ENCODE measurements around the gene NALCN. TPM values are rescaled to one million over a fixed set of nuclear protein-coding genes. Genes with fewer than 3 reads are reported as not detected.

NALCN gene
- polyA plus RNA-seq, 1 donor: 1.2 TPM

DNA sequence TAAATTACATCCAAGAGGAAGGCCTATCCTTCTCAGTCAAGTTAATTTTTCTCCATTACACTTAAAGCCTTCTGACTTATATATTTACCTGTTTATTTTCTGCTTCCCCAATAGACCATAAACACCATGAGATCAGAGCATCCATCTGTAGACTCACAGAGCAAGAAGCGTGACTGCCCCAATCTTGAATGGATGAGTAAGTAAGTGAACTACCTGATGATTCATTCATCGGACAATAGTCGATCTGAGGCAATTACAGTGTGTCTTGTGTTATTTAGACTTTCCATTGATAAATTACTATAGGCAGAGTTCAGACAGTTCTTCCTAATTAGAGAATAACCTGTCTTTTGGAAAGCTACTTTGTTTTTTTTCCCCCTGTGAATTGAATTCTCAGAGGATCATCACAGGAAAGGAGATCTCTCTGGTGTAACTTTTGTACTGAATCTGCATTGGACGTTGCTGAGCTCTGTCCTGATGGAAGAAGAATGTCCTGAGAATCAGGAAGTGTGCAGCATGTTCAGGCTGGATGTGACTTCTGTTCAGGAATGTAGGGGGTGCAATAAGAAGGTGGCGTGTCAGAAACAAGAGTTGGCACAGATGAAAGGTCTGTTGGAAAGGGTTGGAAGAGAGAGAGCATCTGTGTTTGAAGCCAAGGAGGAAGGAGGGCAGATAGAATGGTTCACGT, 367.0 kb downstream of the NALCN start:
- H3K27me3 ChIP-seq (ENCODE audit: control insufficient read depth, insufficient read depth, low read length): no peaks in the 10 kb centered on the region
- no peak overlapping the region for H3K4me3 ChIP-seq (ENCODE audit: low read length)
- no peak overlapping the region for H3K27ac ChIP-seq (ENCODE audit: low read length)
- WGBS (ENCODE audit: insufficient coverage, low lambda C conversion rate): 100% methylated on average over 1 of the region's 6 CpGs
- H3K36me3 ChIP-seq (ENCODE audit: control insufficient read depth, insufficient read depth, low read length): no peaks in the 10 kb centered on the region
- no peak for DNase-seq
- no peaks in the 10 kb centered on the region for H3K4me1 ChIP-seq (ENCODE audit: control insufficient read depth, insufficient read depth, low read length)
- H3K9me3 ChIP-seq (ENCODE audit: control insufficient read depth, low read depth, low read length): no peaks in the 10 kb centered on the region

- no peaks in the 10 kb centered on the region for H3K27me3 ChIP-seq (ENCODE audit: control insufficient read depth, insufficient read depth, low read length)
- no CpG with 5 or more reads among the region's 4 CpGs for WGBS (ENCODE audit: insufficient coverage, low lambda C conversion rate)
- no peaks in the 10 kb centered on the region for H3K4me1 ChIP-seq (ENCODE audit: control insufficient read depth, insufficient read depth, low read length)
- H3K4me3 ChIP-seq (ENCODE audit: low read length): no peak overlapping the region
- no peaks in the 10 kb centered on the region for H3K36me3 ChIP-seq (ENCODE audit: control insufficient read depth, insufficient read depth, low read length)
- H3K27ac ChIP-seq (ENCODE audit: low read length): no peak overlapping the region
- DNase-seq: no peak
- H3K9me3 ChIP-seq (ENCODE audit: control insufficient read depth, low read depth, low read length): peaks cover 2% of the 10 kb centered on the region
Observed at GRCh38 chr13:101036546-101036945, 379.8 kb downstream of the NALCN start.

DNA sequence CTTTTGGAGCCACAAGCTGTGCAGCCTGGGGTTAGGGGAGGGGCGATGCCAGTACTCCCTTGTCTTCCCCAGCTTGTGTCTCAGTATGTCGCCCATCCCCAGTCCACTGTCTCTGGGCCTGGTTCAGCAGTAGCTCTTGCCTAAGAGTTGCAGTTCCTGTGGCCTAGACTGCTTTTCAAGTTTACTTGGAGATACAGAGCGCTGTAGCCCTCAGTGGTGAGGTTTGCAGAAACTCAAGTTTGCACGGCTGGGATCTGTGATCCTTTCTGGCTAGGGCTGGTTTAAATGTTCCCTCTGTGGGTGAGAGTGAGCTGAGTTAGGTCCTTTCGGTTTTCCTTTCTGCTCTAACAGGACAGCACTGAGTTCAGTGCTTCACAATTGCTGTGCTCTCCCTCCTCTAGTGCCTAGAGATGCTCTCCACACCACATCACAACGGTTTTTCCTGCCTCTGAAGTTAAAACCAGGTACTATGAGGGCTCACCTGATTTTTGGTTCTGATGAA, 381.1 kb downstream of the NALCN start:
- DNase-seq: no peak
- no CpG with 5 or more reads among the region's 6 CpGs for WGBS (ENCODE audit: insufficient coverage, low lambda C conversion rate)

DNA sequence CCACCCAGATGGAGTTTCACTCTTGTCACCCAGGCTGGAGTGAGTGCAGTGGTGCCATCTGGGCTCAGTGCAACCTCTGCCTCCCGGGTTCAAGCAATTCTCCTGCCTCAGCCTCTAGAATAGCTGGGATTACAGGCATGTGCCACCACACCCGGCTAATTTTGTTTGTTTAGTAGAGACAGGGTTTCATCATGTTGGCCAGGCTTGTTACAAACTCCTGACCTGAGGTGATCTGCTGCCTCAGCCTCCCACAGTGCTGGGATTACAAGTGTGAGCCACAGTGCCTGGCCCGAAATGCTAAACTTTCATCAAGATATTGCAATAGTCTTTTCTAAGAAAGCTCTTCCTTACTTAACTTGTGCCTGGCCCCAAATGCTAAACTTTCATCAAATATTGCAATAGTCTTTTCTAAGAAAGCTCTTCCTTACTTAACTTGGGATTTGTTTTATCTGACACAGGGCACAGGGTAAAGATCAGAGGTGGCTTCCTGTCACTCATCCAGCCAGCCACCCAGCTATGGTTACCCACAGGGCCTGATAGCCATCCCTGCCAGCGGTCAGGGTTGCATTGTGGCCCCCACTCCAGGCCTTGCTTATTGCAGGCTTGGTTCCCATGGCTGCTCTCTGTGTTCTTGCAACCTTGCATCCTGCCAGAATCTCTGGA, 389.4 kb downstream of the NALCN start:
- Histone ChIP-seq H3K27me3 (ENCODE audit: control insufficient read depth, insufficient read depth, low read length) (no peaks in the 10 kb centered on the region), H3K4me1 (ENCODE audit: control insufficient read depth, insufficient read depth, low read length) (no peaks in the 10 kb centered on the region), H3K27ac (ENCODE audit: low read length) (no peak overlapping the region), H3K9me3 (ENCODE audit: control insufficient read depth, low read depth, low read length) (no peaks in the 10 kb centered on the region), H3K4me3 (ENCODE audit: low read length) (no peak overlapping the region), H3K36me3 (ENCODE audit: control insufficient read depth, insufficient read depth, low read length) (no peaks in the 10 kb centered on the region)
- no peak for DNase-seq
- WGBS (ENCODE audit: insufficient coverage, low lambda C conversion rate): no CpG with 5 or more reads among the region's 4 CpGs

More for the DNA sequence above, 381.1 kb downstream of the NALCN start:
- H3K4me1 ChIP-seq (ENCODE audit: control insufficient read depth, insufficient read depth, low read length): no peaks in the 10 kb centered on the region
- H3K27ac ChIP-seq (ENCODE audit: low read length): no peak overlapping the region
- H3K36me3 ChIP-seq (ENCODE audit: control insufficient read depth, insufficient read depth, low read length): no peaks in the 10 kb centered on the region
- H3K4me3 ChIP-seq (ENCODE audit: low read length): no peak overlapping the region
- no peaks in the 10 kb centered on the region for H3K27me3 ChIP-seq (ENCODE audit: control insufficient read depth, insufficient read depth, low read length)
- no peaks in the 10 kb centered on the region for H3K9me3 ChIP-seq (ENCODE audit: control insufficient read depth, low read depth, low read length)

DNA sequence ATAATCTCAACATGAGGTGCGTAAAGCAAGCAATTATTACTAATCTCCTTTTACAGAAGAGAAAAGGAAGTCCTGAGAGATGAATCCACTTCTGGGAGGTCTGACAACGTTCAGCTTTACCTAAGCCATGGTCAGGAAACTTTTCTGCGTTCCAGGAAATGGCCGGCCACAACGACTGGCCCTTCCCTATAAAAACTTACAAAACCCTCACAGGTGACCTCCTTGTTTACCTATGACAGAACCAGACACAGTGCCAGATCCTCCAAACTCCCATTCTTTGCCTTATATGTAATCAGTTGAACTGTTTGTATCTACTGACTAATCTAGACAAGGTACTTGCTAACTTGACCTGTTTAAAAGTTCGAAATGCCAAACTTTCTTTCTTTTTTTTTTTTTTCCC, 390.0 kb downstream of the NALCN start:
- no CpG with 5 or more reads among the region's 6 CpGs for WGBS (ENCODE audit: insufficient coverage, low lambda C conversion rate)
- Histone ChIP-seq H3K4me1 (ENCODE audit: control insufficient read depth, insufficient read depth, low read length) (no peaks in the 10 kb centered on the region), H3K27ac (ENCODE audit: low read length) (no peak overlapping the region), H3K36me3 (ENCODE audit: control insufficient read depth, insufficient read depth, low read length) (no peaks in the 10 kb centered on the region), H3K27me3 (ENCODE audit: control insufficient read depth, insufficient read depth, low read length) (no peaks in the 10 kb centered on the region), H3K9me3 (ENCODE audit: control insufficient read depth, low read depth, low read length) (no peaks in the 10 kb centered on the region), H3K4me3 (ENCODE audit: low read length) (no peak overlapping the region)
- no peak for DNase-seq

DNA sequence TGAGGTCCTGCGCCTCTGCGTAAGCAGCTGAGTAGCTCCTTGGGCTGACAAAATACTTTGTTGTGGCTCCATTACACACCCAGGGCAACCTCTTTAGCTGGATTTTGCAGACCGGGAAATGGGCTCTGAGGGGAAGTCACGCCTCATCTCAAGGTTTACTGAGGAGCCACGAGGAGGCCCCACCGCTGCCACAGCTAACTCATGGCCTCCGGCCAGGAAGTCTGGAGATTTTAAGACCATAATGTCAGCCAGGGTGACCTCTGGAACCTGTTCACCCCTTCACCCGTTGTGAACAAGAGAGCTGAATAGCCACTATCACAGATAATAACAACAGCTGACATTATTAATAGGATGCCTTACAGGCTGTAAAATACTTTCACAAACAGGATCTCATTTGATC, 390.4 kb downstream of the NALCN start:
- no peak overlapping the region for H3K4me3 ChIP-seq (ENCODE audit: low read length)
- no peak overlapping the region for H3K27ac ChIP-seq (ENCODE audit: low read length)
- H3K27me3 ChIP-seq (ENCODE audit: control insufficient read depth, insufficient read depth, low read length): no peaks in the 10 kb centered on the region
- no peaks in the 10 kb centered on the region for H3K36me3 ChIP-seq (ENCODE audit: control insufficient read depth, insufficient read depth, low read length)
- DNase-seq: no peak
- H3K9me3 ChIP-seq (ENCODE audit: control insufficient read depth, low read depth, low read length): no peaks in the 10 kb centered on the region
- WGBS (ENCODE audit: insufficient coverage, low lambda C conversion rate): no CpG with 5 or more reads among the region's 8 CpGs
- H3K4me1 ChIP-seq (ENCODE audit: control insufficient read depth, insufficient read depth, low read length): no peaks in the 10 kb centered on the region

GRCh38 chr13:101025519-101025918, 390.8 kb downstream of the NALCN start:
- WGBS (ENCODE audit: insufficient coverage, low lambda C conversion rate): 76% methylated on average over 3 of the region's 9 CpGs
- H3K27me3 ChIP-seq (ENCODE audit: control insufficient read depth, insufficient read depth, low read length): no peaks in the 10 kb centered on the region
- H3K9me3 ChIP-seq (ENCODE audit: control insufficient read depth, low read depth, low read length): no peaks in the 10 kb centered on the region
- no peak overlapping the region for H3K27ac ChIP-seq (ENCODE audit: low read length)
- DNase-seq: no peak
- H3K4me1 ChIP-seq (ENCODE audit: control insufficient read depth, insufficient read depth, low read length): no peaks in the 10 kb centered on the region
- no peak overlapping the region for H3K4me3 ChIP-seq (ENCODE audit: low read length)
- no peaks in the 10 kb centered on the region for H3K36me3 ChIP-seq (ENCODE audit: control insufficient read depth, insufficient read depth, low read length)

DNA sequence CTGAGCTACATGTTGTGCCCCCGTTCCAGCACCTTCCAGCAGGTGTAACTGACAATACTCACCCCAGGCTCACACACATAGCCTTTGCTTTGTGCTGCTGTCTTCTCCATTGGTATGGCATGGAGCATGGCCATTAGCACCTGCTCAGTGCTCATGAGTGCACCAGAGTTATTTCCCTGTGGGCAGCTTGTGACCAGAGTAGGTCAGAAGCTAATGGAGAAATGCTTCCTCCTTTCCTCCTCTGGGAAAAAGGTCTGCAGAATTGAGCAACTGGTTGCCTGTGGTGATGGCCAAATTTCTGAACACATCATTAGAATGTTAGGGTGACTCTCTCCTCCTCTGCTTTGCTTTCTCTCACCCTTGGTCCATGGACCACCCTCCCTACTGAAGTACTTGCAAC, 397.2 kb downstream of the NALCN start:
- Histone ChIP-seq H3K36me3 (ENCODE audit: control insufficient read depth, insufficient read depth, low read length) (no peaks in the 10 kb centered on the region), H3K4me1 (ENCODE audit: control insufficient read depth, insufficient read depth, low read length) (no peaks in the 10 kb centered on the region), H3K27me3 (ENCODE audit: control insufficient read depth, insufficient read depth, low read length) (no peaks in the 10 kb centered on the region), H3K9me3 (ENCODE audit: control insufficient read depth, low read depth, low read length) (no peaks in the 10 kb centered on the region), H3K4me3 (ENCODE audit: low read length) (no peak overlapping the region), H3K27ac (ENCODE audit: low read length) (no peak overlapping the region)
- no CpG with 5 or more reads among the region's 1 CpG for WGBS (ENCODE audit: insufficient coverage, low lambda C conversion rate)
- DNase-seq: no peak

- Histone ChIP-seq H3K4me3 (ENCODE audit: low read length) (no peak overlapping the region), H3K27me3 (ENCODE audit: control insufficient read depth, insufficient read depth, low read length) (no peaks in the 10 kb centered on the region), H3K36me3 (ENCODE audit: control insufficient read depth, insufficient read depth, low read length) (no peaks in the 10 kb centered on the region), H3K27ac (ENCODE audit: low read length) (no peak overlapping the region), H3K4me1 (ENCODE audit: control insufficient read depth, insufficient read depth, low read length) (no peaks in the 10 kb centered on the region), H3K9me3 (ENCODE audit: control insufficient read depth, low read depth, low read length) (no peaks in the 10 kb centered on the region)
- WGBS (ENCODE audit: insufficient coverage, low lambda C conversion rate): 67% methylated on average over 4 of the region's 7 CpGs
- DNase-seq: no peak
Observed at GRCh38 chr13:101018720-101019119, 397.6 kb downstream of the NALCN start.

GRCh38 chr13:101017123-101017872, 399.0 kb downstream of the NALCN start:
- Histone ChIP-seq H3K4me3 (ENCODE audit: low read length) (no peak overlapping the region), H3K27me3 (ENCODE audit: control insufficient read depth, insufficient read depth, low read length) (no peaks in the 10 kb centered on the region), H3K9me3 (ENCODE audit: control insufficient read depth, low read depth, low read length) (no peaks in the 10 kb centered on the region), H3K27ac (ENCODE audit: low read length) (no peak overlapping the region), H3K4me1 (ENCODE audit: control insufficient read depth, insufficient read depth, low read length) (no peaks in the 10 kb centered on the region), H3K36me3 (ENCODE audit: control insufficient read depth, insufficient read depth, low read length) (no peaks in the 10 kb centered on the region)
- WGBS (ENCODE audit: insufficient coverage, low lambda C conversion rate): no CpG with 5 or more reads among the region's 8 CpGs
- DNase-seq: no peak
